Measurements from ENCODE around the gene ATP5F1E.

Gene ATP5F1E

GRCh38 chr20:59004763-59005522 lies 27.2 kb downstream of the ATP5F1E start:
- peak; percentile 20 for DNase-seq

- peak; percentile 63 for DNase-seq
These were observed 27.7 kb downstream of the ATP5F1E start for GRCh38 chr20:59004493-59004762.

- DNase-seq = no peak
These were observed 28.2 kb downstream of the ATP5F1E start for GRCh38 chr20:59003836-59004492.

- no peak for DNase-seq
These were observed 29.2 kb downstream of the ATP5F1E start for GRCh38 chr20:59002874-59003399.

DNA sequence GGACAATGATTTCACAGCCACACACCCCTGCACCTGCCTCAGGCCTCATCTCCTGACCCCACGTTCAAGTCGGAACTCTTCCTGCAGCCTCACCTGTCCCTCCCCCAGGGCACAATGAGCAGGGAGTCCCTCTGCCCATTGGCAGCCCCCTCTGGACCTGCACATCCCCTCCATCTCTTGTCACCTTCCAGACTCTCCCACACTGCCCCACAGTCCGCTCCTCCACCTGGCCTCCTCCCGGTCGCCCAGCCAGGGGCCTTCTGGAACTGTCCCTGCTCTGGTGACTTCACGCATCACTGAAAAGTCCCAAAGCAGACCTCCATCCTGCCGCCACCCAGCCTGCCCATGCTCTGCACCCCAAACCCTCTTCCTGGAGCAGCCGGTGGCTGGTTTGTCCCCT lies 29.7 kb downstream of the ATP5F1E start:
- DNase-seq = no peak

- no peak for DNase-seq
These were observed 30.5 kb downstream of the ATP5F1E start for GRCh38 chr20:59001449-59002171.

DNA sequence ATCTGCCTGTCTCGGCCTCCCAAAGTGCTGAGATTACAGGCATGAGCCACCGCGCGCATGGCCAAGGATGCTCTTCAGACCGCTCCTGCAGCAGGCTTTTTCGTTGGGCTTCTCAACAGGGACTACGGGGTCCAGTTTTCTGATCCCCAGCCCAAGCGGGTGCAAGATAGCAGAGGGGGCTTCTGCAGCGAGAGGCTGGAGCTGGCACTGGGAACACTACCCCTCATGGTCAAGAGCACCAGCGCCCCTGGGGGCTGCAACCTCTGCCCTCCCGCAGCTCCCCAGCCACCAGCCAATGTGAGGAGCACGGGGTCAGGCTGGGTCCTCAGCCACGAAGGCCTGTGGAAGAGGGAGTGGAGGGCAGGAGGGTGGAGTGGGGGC lies 31.1 kb downstream of the ATP5F1E start:
- no peak for DNase-seq

DNA sequence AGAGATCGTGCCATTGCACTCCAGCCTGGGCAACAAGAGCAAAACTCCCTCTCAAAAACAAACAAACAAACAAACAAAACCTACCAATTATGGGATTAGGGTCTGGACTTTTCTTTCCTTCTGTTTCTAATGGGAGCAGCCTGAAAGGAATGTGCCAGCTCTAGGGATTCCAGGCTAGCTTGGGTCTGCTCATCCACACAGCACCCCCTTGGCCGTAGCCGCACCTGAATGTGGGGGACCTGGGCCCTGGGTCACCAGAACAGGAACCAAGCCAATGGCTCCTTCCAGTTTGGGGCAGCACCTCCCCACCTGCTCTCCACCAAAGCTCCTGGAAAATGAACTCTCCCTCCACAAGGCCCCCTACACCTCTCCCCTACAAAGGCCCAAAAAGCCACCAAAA lies 31.8 kb downstream of the ATP5F1E start:
- DNase-seq = no peak

GRCh38 chr20:58998656-58999055 lies 33.5 kb downstream of the ATP5F1E start:
- DNase-seq = no peak

DNA sequence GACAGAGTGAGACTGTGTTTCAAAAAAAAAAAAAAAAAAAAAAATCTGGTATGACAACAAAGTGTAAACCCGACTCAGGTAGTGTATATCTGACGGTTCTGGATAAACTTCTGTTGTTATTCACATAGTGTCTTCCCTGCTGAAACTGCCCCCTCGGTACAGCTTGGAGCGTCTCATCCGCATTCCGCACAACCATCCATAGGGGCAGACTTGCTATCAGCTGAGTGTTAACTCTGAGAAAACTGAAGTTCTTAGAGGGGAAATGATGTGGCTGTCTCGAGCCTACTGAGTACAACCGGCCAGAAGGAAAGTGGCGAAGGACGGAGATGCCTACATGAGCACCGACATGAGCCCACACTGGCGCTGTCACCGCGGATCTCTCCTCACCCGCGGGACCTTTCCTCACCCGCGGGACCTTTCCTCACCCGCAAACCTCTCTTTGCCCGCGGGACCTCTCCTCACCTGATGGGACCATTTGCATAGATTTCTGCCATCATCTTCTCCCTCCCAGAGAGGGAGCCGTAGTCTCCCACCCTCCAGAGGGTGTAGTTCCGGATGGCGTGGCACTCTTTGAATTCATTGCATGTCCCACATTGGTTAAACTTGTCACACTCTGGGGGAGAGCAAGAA lies 34.9 kb downstream of the ATP5F1E start:
- no peak for DNase-seq

- DNase-seq = no peak
These were observed 35.9 kb downstream of the ATP5F1E start for GRCh38 chr20:58996226-58996611.

DNA sequence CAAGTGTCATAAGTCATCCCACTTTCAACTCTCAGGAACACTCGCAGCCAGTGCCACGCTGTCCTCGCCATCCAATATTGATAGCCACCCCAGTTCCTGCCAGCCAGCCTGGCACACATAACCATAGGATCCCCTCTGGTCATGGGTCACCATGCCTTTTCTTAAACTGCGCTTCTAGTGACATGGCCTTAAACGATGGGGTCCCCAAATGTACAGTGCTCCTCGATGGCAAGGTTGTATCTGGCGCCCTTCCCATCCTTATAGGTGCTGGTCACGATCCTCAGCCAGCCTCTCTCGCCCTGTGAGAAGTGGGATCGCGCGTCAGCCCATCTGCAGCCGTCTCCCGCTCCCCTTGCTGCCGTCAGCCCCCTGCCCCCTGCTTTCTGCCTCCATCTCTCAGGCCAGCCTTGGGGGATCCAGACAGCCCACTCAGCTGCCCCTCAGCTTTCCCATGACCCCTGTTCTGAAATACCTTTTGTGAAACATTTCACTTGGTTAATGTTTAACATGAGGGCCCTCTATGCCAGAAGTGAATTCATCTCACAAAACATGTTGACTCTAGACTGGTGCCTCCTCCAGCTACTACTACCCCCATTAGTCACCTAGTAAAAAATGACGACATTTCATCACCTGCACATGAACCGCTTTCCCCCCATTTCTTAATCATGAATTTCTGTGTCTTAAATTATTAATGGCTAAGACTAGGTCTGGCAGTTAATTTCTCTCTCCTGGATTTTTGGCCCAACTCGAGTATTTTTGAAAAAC lies 36.5 kb downstream of the ATP5F1E start:
- DNase-seq = no peak

DNA sequence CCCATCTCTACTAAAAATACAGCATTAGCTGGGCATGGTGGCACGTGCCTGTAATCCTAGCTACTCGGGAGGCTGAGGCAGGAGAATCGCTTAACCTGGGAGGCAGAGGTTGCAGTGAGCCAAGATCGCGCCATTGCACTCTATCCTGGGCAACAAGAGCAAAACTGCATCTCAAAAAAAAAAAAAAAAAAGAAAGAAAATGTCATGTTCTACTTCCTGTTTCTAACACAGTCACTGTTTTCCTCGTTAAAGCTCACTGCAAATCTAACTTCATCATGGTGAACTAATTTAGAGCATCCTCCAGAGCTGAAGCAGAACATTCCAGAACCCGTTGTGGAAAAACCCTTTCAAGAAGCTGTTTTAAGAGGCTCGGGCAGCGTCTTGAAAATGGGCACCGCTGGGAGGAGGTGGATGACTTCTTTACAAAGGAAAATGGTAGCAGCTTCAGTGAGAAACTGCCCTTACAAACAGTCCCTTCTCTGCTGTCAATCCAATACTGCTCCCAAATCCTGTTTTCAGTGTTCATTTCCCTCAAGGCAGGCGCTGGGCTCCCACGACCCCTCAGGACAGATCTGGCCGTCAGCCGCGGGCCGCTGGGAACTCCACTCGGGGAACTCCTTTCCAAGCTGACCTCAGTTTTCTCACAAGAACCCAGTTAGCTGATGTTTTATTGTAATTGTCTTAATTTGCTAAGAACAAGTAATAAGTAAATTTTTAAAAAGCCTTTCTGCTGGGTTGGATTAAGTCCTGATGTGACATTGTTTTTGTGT lies 37.6 kb downstream of the ATP5F1E start:
- DNase-seq = no peak

GRCh38 chr20:58993332-58994248 lies 38.5 kb downstream of the ATP5F1E start:
- no peak for DNase-seq

DNA sequence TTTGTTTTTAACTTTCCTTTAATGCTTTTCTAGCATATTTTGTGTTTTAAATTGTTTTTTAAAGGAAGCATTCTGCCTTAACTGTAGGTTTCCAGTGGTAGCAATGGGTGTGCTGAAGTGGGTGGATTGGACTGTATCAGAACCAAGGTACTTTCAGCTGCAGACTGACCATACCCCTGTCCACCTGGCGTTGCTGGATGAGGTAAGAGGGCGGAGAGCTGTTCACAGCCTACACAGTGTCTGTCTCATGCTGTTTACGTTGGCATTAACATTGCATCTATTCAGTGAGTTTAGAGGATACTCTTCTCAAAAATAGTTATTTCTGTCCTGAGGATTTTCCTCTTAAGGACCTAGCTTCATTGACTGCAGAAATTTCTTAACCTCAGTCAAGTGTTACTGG lies 39.2 kb downstream of the ATP5F1E start:
- no peak for DNase-seq

- DNase-seq = no peak
These were observed 40.4 kb downstream of the ATP5F1E start for GRCh38 chr20:58991715-58992114.

DNA sequence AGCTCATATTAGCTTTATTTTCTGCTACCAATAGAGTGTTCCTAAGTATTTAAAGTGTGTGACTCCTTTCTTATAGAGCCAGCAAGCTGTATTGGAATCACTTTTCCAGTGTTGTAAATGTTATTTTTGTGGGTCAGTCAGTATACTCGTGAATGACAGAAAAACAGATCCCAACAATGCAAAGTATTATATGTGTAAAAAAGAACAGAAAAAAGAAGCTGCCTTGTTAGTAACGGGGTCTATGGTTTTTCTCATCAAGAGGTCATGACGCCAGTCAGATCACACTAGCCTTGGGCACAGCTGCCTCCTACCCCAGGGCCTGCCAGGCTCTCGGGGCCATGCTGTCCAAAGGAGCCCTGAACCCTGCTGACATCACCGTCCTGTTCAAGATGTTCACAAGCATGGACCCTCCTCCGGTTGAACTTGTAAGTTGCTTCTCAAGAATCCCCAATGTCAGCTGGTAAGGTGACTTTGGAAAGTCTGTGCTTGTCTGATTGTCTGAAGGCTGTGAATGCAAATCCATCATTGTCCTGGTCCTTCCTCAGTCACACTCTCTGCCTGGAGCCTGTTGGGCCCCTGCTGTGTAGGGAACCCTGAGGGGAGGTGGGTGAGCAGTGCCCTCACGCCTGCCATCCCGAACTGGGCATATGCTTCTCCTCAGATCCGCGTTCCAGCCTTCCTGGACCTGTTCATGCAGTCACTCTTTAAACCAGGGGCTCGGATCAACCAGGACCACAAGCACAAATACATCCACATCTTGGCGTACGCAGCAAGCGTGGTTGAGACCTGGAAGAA lies 41.3 kb downstream of the ATP5F1E start:
- DNase-seq = no peak

DNA sequence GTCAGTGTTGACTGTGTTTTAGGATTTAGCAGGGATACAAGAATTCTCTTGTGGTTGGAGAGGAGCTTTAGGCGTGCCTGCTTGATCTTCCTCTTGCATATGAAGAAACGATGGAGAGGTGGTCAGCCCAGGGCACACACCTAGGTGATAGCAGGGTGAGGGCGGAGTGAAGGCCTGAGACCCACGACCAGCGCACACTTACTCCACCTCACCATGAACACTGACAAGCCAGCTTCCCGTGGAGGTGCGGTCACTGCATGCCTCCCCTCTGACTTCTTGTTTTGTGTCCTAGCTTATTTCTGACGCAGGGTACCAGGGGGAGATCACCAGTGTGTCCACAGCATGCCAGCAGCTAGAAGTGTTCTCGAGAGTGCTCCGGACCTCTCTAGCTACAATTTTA lies 42.9 kb downstream of the ATP5F1E start:
- no peak for DNase-seq

GRCh38 chr20:58988565-58988882 lies 43.6 kb downstream of the ATP5F1E start:
- DNase-seq = no peak

Measured in stimulated activated CD4-positive, alpha-beta T cell treated with anti-CD3 and anti-CD28 coated beads, Interleukin-4, amount 100 ng/mL, for 1 hour (primary cell).